ENCODE measurements around the gene DHRS3.
"Not testable (repeated sequence)": the region's sequence is repeated elsewhere in the genome, so short reads cannot be mapped to it uniquely, and the experiment has no call there.

The DHRS3 gene

DNA sequence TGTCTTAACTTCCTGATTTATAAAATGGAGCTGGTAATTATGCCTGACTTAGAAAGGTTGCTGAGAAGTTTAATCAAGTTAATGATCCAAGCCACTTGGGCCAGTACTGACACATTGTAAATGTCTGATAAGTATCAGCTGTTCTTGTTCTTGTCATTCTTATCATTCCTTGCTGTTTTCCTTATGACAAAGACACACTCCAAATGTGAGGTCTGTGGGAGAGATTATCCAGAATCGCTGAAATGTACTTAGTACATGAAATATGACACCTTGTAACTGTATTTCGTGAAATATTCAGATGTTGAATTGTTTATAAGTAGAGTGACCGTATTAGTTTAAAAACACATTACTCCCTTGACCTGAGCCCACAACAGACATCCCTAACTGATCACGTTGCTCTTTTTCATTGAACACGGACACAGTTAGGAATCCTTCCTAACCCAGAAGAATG is 32.0 kb upstream of the DHRS3 start:
- H3K4me3 ChIP-seq (ENCODE audit: low read depth, low read length) = no peak overlapping the region
- DNase-seq (ENCODE audit: low read depth) = no peak
- in situ Hi-C loops (cut with HindIII; ENCODE audit: low sequenced_read_pairs) = no loop called here
- TF ChIP-seq, protein P1, sequence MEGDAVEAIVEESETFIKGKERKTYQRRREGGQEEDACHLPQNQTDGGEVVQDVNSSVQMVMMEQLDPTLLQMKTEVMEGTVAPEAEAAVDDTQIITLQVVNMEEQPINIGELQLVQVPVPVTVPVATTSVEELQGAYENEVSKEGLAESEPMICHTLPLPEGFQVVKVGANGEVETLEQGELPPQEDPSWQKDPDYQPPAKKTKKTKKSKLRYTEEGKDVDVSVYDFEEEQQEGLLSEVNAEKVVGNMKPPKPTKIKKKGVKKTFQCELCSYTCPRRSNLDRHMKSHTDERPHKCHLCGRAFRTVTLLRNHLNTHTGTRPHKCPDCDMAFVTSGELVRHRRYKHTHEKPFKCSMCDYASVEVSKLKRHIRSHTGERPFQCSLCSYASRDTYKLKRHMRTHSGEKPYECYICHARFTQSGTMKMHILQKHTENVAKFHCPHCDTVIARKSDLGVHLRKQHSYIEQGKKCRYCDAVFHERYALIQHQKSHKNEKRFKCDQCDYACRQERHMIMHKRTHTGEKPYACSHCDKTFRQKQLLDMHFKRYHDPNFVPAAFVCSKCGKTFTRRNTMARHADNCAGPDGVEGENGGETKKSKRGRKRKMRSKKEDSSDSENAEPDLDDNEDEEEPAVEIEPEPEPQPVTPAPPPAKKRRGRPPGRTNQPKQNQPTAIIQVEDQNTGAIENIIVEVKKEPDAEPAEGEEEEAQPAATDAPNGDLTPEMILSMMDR (IDR thresholded peaks at IDR 0.05; ENCODE audit: low read depth, low read length, missing control alignments) = no peak

DNA sequence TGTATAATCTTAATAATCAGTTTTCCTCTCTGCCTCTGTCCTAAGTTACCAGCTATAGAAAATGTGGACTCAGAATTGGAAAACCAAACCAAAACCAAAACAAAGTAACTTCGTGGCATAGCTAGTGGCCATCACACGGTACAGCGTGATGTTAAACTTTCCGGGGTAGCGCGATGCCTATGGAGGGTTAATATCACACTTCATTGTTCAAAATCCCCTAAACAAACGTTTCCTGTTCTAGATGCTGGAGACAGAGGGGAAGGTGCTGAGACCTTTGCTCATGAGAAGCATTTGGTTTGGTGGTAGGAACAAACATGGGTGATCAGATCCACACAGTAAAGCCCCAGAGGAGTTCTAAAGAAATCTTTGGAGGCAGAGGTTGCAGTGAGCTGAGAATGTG is 30.7 kb upstream of the DHRS3 start:
- in situ Hi-C loops (cut with HindIII; ENCODE audit: low sequenced_read_pairs) = no loop called here
- DNase-seq (ENCODE audit: low read depth) = no peak
- TF ChIP-seq, protein P1 (IDR thresholded peaks at IDR 0.05; ENCODE audit: low read depth, low read length, missing control alignments) = no peak
- no peak overlapping the region for H3K4me3 ChIP-seq (ENCODE audit: low read depth, low read length)

DNA sequence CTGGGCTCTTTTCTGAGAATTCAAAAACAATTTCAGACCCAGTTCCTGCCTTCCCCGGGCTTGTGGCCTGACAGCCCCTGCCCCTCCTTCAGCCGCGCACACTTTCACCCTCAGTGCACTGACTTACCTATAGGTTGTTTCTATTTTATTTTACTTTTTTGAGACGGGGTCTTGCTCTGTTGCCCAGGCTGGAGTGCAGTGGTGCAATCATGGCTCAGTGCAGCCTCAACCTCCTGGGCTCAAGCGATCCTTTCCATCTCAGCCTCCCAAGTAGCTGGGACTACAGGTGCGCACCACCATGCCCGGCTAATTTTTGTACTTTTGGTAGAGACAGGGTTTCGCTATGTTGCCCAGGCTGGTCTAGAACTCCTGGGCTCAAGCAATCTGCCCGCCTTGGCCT is 27.4 kb upstream of the DHRS3 start:
- in situ Hi-C loops (cut with HindIII; ENCODE audit: low sequenced_read_pairs); DNase-seq (ENCODE audit: low read depth); H3K4me3 ChIP-seq (ENCODE audit: low read depth, low read length): not testable (repeated sequence)

DNA sequence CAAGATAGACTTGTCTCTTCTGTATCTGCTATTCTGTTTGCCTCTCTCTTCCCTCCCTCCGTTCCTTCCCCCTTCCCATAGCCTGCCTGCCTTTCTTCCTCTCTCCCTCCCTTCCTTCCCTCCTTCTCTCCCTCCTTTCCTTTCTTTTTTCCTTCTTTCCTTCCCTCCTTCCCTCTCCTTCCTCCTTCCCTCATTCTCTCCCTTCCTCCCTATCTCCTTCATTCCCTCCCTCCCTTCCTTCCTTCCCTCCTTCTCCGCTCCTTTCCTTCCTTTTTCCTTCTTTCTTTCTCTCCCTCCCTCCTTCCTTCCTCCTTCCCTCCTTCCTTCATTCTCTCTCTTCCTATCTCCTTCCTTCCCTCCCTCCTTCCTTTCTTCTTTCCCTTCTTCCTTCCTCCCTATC is 26.8 kb upstream of the DHRS3 start:
- TF ChIP-seq, protein P1 (IDR thresholded peaks at IDR 0.05; ENCODE audit: low read depth, low read length, missing control alignments) = no peak
- in situ Hi-C loops (cut with HindIII; ENCODE audit: low sequenced_read_pairs) = no loop called here
- DNase-seq (ENCODE audit: low read depth) = no peak
- H3K4me3 ChIP-seq (ENCODE audit: low read depth, low read length) = no peak overlapping the region

DNA sequence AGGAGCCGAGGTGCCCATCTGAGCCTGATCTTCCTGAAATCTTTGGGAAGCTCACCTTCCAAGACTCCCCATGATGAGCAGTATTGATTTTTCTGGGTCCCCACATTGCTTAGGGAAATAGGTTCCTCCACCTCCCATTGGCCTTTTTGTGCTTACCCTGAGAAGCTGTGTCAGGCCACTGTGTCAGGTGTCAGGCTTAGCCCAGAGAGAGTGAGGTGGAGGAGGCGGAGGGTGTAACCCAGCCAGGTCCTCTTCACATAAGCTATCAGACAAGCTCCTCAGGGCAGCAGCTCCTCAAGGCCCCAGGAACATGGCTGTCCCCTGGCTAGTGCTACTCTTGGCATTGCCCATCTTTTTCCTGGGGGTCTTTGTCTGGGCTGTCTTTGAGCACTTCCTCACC is 26.2 kb upstream of the DHRS3 start:
- TF ChIP-seq, protein P1 (IDR thresholded peaks at IDR 0.05; ENCODE audit: low read depth, low read length, missing control alignments) = no peak
- in situ Hi-C loops (cut with HindIII; ENCODE audit: low sequenced_read_pairs) = no loop called here
- no peak for DNase-seq (ENCODE audit: low read depth)
- no peak overlapping the region for H3K4me3 ChIP-seq (ENCODE audit: low read depth, low read length)

DNA sequence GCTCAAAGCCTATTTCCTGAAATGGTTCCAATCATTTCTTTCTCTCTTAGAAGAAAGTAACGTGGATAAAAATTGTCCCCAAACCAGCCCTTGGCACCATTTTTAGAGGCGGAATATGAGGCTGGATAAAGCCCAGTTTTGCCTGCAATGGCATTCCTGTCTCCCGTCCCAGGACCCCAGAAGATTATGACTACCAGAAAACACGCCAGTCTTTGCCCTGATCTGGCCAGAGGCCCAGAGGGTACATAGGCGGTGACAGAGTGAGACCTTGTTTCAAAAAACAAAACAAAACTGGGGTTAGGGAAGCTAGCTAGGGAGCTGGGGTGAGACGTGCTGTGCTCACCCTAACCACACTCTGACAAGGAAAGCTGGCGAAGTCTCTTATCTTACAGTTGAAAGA is 25.8 kb upstream of the DHRS3 start, which contains the start of gene AADACL4:
AADACL4 (plus strand) TSS at position 301 of the 400 bp plus-strand sequence. CDS start 462 bp downstream, outside the sequence.
- TF ChIP-seq, protein P1 (IDR thresholded peaks at IDR 0.05; ENCODE audit: low read depth, low read length, missing control alignments) = no peak
- in situ Hi-C loops (cut with HindIII; ENCODE audit: low sequenced_read_pairs) = no loop called here
- no peak for DNase-seq (ENCODE audit: low read depth)
- H3K4me3 ChIP-seq (ENCODE audit: low read depth, low read length) = no peak within 1 kb of the TSS

DNA sequence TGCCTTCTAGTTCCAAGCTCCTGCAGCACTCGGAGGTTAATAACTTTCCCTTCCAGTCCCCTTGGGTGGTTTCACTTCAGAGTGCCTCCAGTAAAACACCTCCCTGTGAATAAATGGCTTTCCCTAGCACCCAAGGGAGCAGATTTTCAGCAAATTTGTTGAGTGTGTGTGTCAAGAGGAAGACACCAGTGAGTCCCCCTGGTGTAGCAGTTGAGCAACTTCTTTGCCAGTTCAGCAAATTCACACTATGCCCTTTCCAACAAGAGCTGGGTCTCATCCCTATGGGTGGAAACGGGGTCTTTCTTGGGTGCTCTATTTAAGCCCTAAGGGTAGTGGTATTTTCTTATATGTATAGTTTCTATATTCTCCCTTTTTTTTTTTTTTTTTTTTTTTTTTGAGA is 25.1 kb upstream of the DHRS3 start:
- no peak overlapping the region for H3K4me3 ChIP-seq (ENCODE audit: low read depth, low read length)
- TF ChIP-seq, protein P1 (IDR thresholded peaks at IDR 0.05; ENCODE audit: low read depth, low read length, missing control alignments) = no peak
- no peak for DNase-seq (ENCODE audit: low read depth)
- in situ Hi-C loops (cut with HindIII; ENCODE audit: low sequenced_read_pairs) = no loop called here

All from astrocyte of the cerebellum (primary cell).